Mesothelial cell of epicardium (in vitro differentiated cells): ENCODE data around the gene RBMS3. TPM values are rescaled to one million over a fixed set of nuclear protein-coding genes. Genes with fewer than 3 reads are reported as not detected.

ENCODE experiments used
- DNase-seq, 2 experiments: peaks; one replicate each; pipeline ENCODE4 v3.0.0; 2021; ENCODE audit warnings: low spot score in 2 of 2; ENCODE audit not compliant: unreplicated experiment in 2 of 2
- H3K27ac Mint-ChIP-seq: 2 replicates; pipeline ENCODE4 v1.8.0; 2021; ENCODE audit warnings: mixed read lengths
- H3K27me3 Mint-ChIP-seq: 2 replicates; pipeline ENCODE4 v1.8.0; 2021; ENCODE audit warnings: low read depth, mixed read lengths
- H3K36me3 Mint-ChIP-seq: 2 replicates; pipeline ENCODE4 v1.8.0; 2021; ENCODE audit warnings: mixed read lengths
- H3K4me1 Mint-ChIP-seq: 2 replicates; pipeline ENCODE4 v1.8.0; 2021; ENCODE audit warnings: mixed read lengths
- H3K4me3 Mint-ChIP-seq: 2 replicates; pipeline ENCODE4 v1.8.0; 2021; ENCODE audit warnings: mild to moderate bottlenecking, moderate library complexity, mixed read lengths
- H3K9me3 Mint-ChIP-seq: 2 replicates; pipeline ENCODE4 v1.8.0; 2021; ENCODE audit warnings: mixed read lengths
- CTCF ChIP-seq: fragments of 200-600 bp; sonication (generic); IDR thresholded peaks from one replicate; pipeline ENCODE4 v1.5.0; 2021; ENCODE audit warnings: antibody characterized with exemption; ENCODE audit not compliant: unreplicated experiment
- total RNA-seq: library from RNA; stranded (reverse); gene quantifications from 3 replicates; pipeline ENCODE4 v1.2.1, GENCODE V29; 2021

The RBMS3 gene
- total RNA-seq, 1 donor from 2014 or later = 42.5 TPM

- H3K27ac Mint-ChIP-seq = peak overlapping the region; percentile 10
- DNase-seq = no peak
- no peaks in the 10 kb centered on the region for H3K27me3 Mint-ChIP-seq
- H3K9me3 Mint-ChIP-seq = no peaks in the 10 kb centered on the region
- H3K36me3 Mint-ChIP-seq = no peaks in the 10 kb centered on the region
- TF ChIP-seq CTCF = no peak
- H3K4me3 Mint-ChIP-seq = no peak overlapping the region
- peaks cover 69% of the 10 kb centered on the region for H3K4me1 Mint-ChIP-seq
Measured at GRCh38 chr3:29758434-29759322, 477.8 kb downstream of the RBMS3 start.

GRCh38 chr3:29759411-29760225 is 478.7 kb downstream of the RBMS3 start:
- Mint-ChIP-seq H3K27me3 (no peaks in the 10 kb centered on the region), H3K9me3 (no peaks in the 10 kb centered on the region), H3K4me3 (no peak overlapping the region), H3K4me1 (peaks cover 73% of the 10 kb centered on the region), H3K27ac (no peak overlapping the region), H3K36me3 (no peaks in the 10 kb centered on the region)
- no peak for DNase-seq
- TF ChIP-seq CTCF = no peak

- no peaks in the 10 kb centered on the region for H3K9me3 Mint-ChIP-seq
- H3K4me3 Mint-ChIP-seq = no peak overlapping the region
- H3K27ac Mint-ChIP-seq = no peak overlapping the region
- peaks cover 72% of the 10 kb centered on the region for H3K4me1 Mint-ChIP-seq
- no peak for TF ChIP-seq CTCF
- no peaks in the 10 kb centered on the region for H3K36me3 Mint-ChIP-seq
- H3K27me3 Mint-ChIP-seq = no peaks in the 10 kb centered on the region
- no peak for DNase-seq
Measured at GRCh38 chr3:29760226-29760685, 479.4 kb downstream of the RBMS3 start.

GRCh38 chr3:29761517-29761916 is 480.6 kb downstream of the RBMS3 start:
- Mint-ChIP-seq H3K27ac (peak overlapping the region; percentile 57), H3K9me3 (no peaks in the 10 kb centered on the region), H3K36me3 (no peaks in the 10 kb centered on the region), H3K27me3 (no peaks in the 10 kb centered on the region), H3K4me1 (peaks cover 63% of the 10 kb centered on the region), H3K4me3 (no peak overlapping the region)
- no peak for TF ChIP-seq CTCF
- DNase-seq = no peak

GRCh38 chr3:29763115-29763514 is 482.2 kb downstream of the RBMS3 start:
- H3K9me3 Mint-ChIP-seq = no peaks in the 10 kb centered on the region
- no peak for DNase-seq
- no peak for TF ChIP-seq CTCF
- H3K4me1 Mint-ChIP-seq = peaks cover 58% of the 10 kb centered on the region
- H3K27ac Mint-ChIP-seq = no peak overlapping the region
- H3K27me3 Mint-ChIP-seq = no peaks in the 10 kb centered on the region
- H3K4me3 Mint-ChIP-seq = no peak overlapping the region
- no peaks in the 10 kb centered on the region for H3K36me3 Mint-ChIP-seq
